IPS-18a (cell line): Measurements from ENCODE around the gene MRPS9.

Source experiments
- H3K27ac ChIP-seq: one replicate; pipeline ENCODE4 v1.5.1; 2013; ENCODE audit warnings: low read length
- H3K27me3 ChIP-seq: one replicate; pipeline ENCODE4 v1.6.1; 2013; ENCODE audit warnings: mild to moderate bottlenecking, low read length; ENCODE audit not compliant: control insufficient read depth, insufficient read depth
- H3K36me3 ChIP-seq: one replicate; pipeline ENCODE4 v1.6.1; 2013; ENCODE audit warnings: low read depth, low read length; ENCODE audit not compliant: control insufficient read depth
- H3K4me1 ChIP-seq: one replicate; pipeline ENCODE4 v1.6.1; 2013; ENCODE audit warnings: low read depth, low read length; ENCODE audit not compliant: control insufficient read depth
- H3K4me3 ChIP-seq: one replicate; pipeline ENCODE4 v1.5.1; 2013; ENCODE audit warnings: low read length
- H3K9ac ChIP-seq: one replicate; pipeline ENCODE4 v1.6.1; 2013; ENCODE audit warnings: mild to moderate bottlenecking, low read length, moderate library complexity
- H3K9me3 ChIP-seq: one replicate; pipeline ENCODE4 v1.6.1; 2013; ENCODE audit warnings: low read depth, low read length; ENCODE audit not compliant: control insufficient read depth

Gene MRPS9

GRCh38 chr2:105081006-105081601 lies 43.2 kb downstream of the MRPS9 start:
- H3K9me3 ChIP-seq = no peaks in the 10 kb centered on the region
- no peaks in the 10 kb centered on the region for H3K36me3 ChIP-seq
- H3K27ac ChIP-seq = no peak overlapping the region
- H3K27me3 ChIP-seq = no peaks in the 10 kb centered on the region
- H3K4me1 ChIP-seq = peaks cover 19% of the 10 kb centered on the region
- H3K9ac ChIP-seq = no peak overlapping the region
- H3K4me3 ChIP-seq = no peak overlapping the region

GRCh38 chr2:105082107-105082506 lies 44.2 kb downstream of the MRPS9 start:
- Histone ChIP-seq H3K9ac (no peak overlapping the region), H3K27me3 (no peaks in the 10 kb centered on the region), H3K9me3 (no peaks in the 10 kb centered on the region), H3K27ac (no peak overlapping the region), H3K36me3 (no peaks in the 10 kb centered on the region), H3K4me1 (peaks cover 19% of the 10 kb centered on the region), H3K4me3 (no peak overlapping the region)

GRCh38 chr2:105085525-105085924 lies 47.7 kb downstream of the MRPS9 start:
- H3K27ac ChIP-seq = no peak overlapping the region
- no peaks in the 10 kb centered on the region for H3K27me3 ChIP-seq
- H3K4me1 ChIP-seq = peaks cover 9% of the 10 kb centered on the region
- peaks cover 4% of the 10 kb centered on the region for H3K36me3 ChIP-seq
- H3K9ac ChIP-seq = no peak overlapping the region
- H3K4me3 ChIP-seq = no peak overlapping the region
- H3K9me3 ChIP-seq = no peaks in the 10 kb centered on the region

GRCh38 chr2:105087273-105087672 lies 49.4 kb downstream of the MRPS9 start:
- no peaks in the 10 kb centered on the region for H3K27me3 ChIP-seq
- no peak overlapping the region for H3K27ac ChIP-seq
- peaks cover 17% of the 10 kb centered on the region for H3K36me3 ChIP-seq
- H3K9me3 ChIP-seq = no peaks in the 10 kb centered on the region
- H3K4me1 ChIP-seq = no peaks in the 10 kb centered on the region
- no peak overlapping the region for H3K9ac ChIP-seq
- H3K4me3 ChIP-seq = no peak overlapping the region

- Histone ChIP-seq H3K9me3 (no peaks in the 10 kb centered on the region), H3K4me1 (no peaks in the 10 kb centered on the region), H3K4me3 (no peak overlapping the region), H3K27ac (no peak overlapping the region), H3K36me3 (peaks cover 27% of the 10 kb centered on the region), H3K9ac (no peak overlapping the region), H3K27me3 (no peaks in the 10 kb centered on the region)
Measured at GRCh38 chr2:105090091-105090490, 52.2 kb downstream of the MRPS9 start.

- no peaks in the 10 kb centered on the region for H3K9me3 ChIP-seq
- no peak overlapping the region for H3K4me3 ChIP-seq
- no peaks in the 10 kb centered on the region for H3K27me3 ChIP-seq
- H3K4me1 ChIP-seq = no peaks in the 10 kb centered on the region
- H3K9ac ChIP-seq = no peak overlapping the region
- no peak overlapping the region for H3K27ac ChIP-seq
- H3K36me3 ChIP-seq = peaks cover 37% of the 10 kb centered on the region
Measured at GRCh38 chr2:105092797-105093196, 54.9 kb downstream of the MRPS9 start.

GRCh38 chr2:105099153-105099552 lies 61.3 kb downstream of the MRPS9 start:
- no peaks in the 10 kb centered on the region for H3K9me3 ChIP-seq
- no peak overlapping the region for H3K9ac ChIP-seq
- no peak overlapping the region for H3K4me3 ChIP-seq
- peaks cover 35% of the 10 kb centered on the region for H3K36me3 ChIP-seq
- H3K27ac ChIP-seq = no peak overlapping the region
- peaks cover 11% of the 10 kb centered on the region for H3K4me1 ChIP-seq
- no peaks in the 10 kb centered on the region for H3K27me3 ChIP-seq

- Histone ChIP-seq H3K4me1 (peaks cover 11% of the 10 kb centered on the region), H3K36me3 (peaks cover 35% of the 10 kb centered on the region), H3K4me3 (no peak overlapping the region), H3K9ac (no peak overlapping the region), H3K27ac (no peak overlapping the region), H3K27me3 (no peaks in the 10 kb centered on the region), H3K9me3 (no peaks in the 10 kb centered on the region)
Measured at GRCh38 chr2:105100046-105100840, 62.4 kb downstream of the MRPS9 start.

- H3K27ac ChIP-seq = no peak overlapping the region
- H3K9ac ChIP-seq = no peak overlapping the region
- no peak overlapping the region for H3K4me3 ChIP-seq
- H3K36me3 ChIP-seq = peaks cover 31% of the 10 kb centered on the region
- H3K27me3 ChIP-seq = no peaks in the 10 kb centered on the region
- no peaks in the 10 kb centered on the region for H3K9me3 ChIP-seq
- H3K4me1 ChIP-seq = peaks cover 16% of the 10 kb centered on the region
Measured at GRCh38 chr2:105102001-105102400, 64.1 kb downstream of the MRPS9 start.

GRCh38 chr2:105102963-105103421 lies 65.1 kb downstream of the MRPS9 start:
- Histone ChIP-seq H3K4me3 (peak overlapping the region; percentile 49), H3K27ac (peak overlapping the region; percentile 69), H3K9me3 (no peaks in the 10 kb centered on the region), H3K9ac (peak overlapping the region; percentile 35), H3K4me1 (peaks cover 20% of the 10 kb centered on the region), H3K27me3 (no peaks in the 10 kb centered on the region), H3K36me3 (peaks cover 22% of the 10 kb centered on the region)

GRCh38 chr2:105103481-105103880 lies 65.6 kb downstream of the MRPS9 start:
- Histone ChIP-seq H3K4me1 (peaks cover 20% of the 10 kb centered on the region), H3K4me3 (peak overlapping the region; percentile 49), H3K27ac (peak overlapping the region; percentile 69), H3K27me3 (no peaks in the 10 kb centered on the region), H3K9me3 (no peaks in the 10 kb centered on the region), H3K9ac (peak overlapping the region; percentile 35), H3K36me3 (peaks cover 19% of the 10 kb centered on the region)
